ENCODE results near the gene ODAPH.

ODAPH gene

GRCh38 chr4:75545526-75545925 is 10.3 kb upstream of the ODAPH start:
- DNase-seq, result no peak

- DNase-seq, result peak; percentile 27
Observed at GRCh38 chr4:75547647-75548387, 8.0 kb upstream of the ODAPH start.

- DNase-seq, result no peak
Observed at GRCh38 chr4:75549019-75549418, 6.8 kb upstream of the ODAPH start.

- no peak for DNase-seq
Observed at GRCh38 chr4:75552452-75552851, 3.4 kb upstream of the ODAPH start.

- DNase-seq, result no peak
Observed at GRCh38 chr4:75557696-75558095, 1.8 kb downstream of the ODAPH start.

GRCh38 chr4:75561789-75562188 is 5.9 kb downstream of the ODAPH start:
- no peak for DNase-seq

GRCh38 chr4:75564023-75564422 is 8.2 kb downstream of the ODAPH start:
- no peak for DNase-seq

GRCh38 chr4:75565481-75565880 is 9.6 kb downstream of the ODAPH start:
- DNase-seq, result peak; percentile 72

GRCh38 chr4:75566911-75567310 is 11.0 kb downstream of the ODAPH start:
- DNase-seq, result no peak

GRCh38 chr4:75567725-75568124 is 11.9 kb downstream of the ODAPH start:
- no peak for DNase-seq

GRCh38 chr4:75584067-75584466 is 28.2 kb downstream of the ODAPH start:
- DNase-seq, result no peak

- no peak for DNase-seq
Observed at GRCh38 chr4:75593393-75593792, 37.5 kb downstream of the ODAPH start.

- DNase-seq, result no peak
Observed at GRCh38 chr4:75596061-75596460, 40.2 kb downstream of the ODAPH start.

- peak; percentile 79 for DNase-seq
Observed at GRCh38 chr4:75598390-75598789, 42.5 kb downstream of the ODAPH start.

GRCh38 chr4:75599647-75600046 is 43.8 kb downstream of the ODAPH start:
- DNase-seq, result no peak

- no peak for DNase-seq
Observed at GRCh38 chr4:75605928-75606327, 50.1 kb downstream of the ODAPH start.

- DNase-seq, result no peak
Observed at GRCh38 chr4:75612306-75612705, 56.4 kb downstream of the ODAPH start.
